K562 (cell line): ENCODE data around the gene RNH1. TPM values are rescaled to one million over a fixed set of nuclear protein-coding genes. Genes with fewer than 3 reads are reported as not detected.
A peak's percentile ranks its signal among the peaks of the same experiment; 100 is the strongest.

Experiments
- CHCHD3 ChIP-seq: fragments of 250-450 bp; sonication (Bioruptor Pico); IDR thresholded peaks from 2 replicates; pipeline ENCODE4 v2.1.2; 2022; ENCODE audit warnings: mild to moderate bottlenecking
- HDAC2 ChIP-seq: fragments of 450-650 bp; IDR thresholded peaks from 2 replicates; pipeline ENCODE4 v1.6.1; 2016; ENCODE audit warnings: mild to moderate bottlenecking
- KAT2B ChIP-seq: IDR thresholded peaks from one replicate; pipeline ENCODE4 v1.6.1; 2012; ENCODE audit warnings: low read depth, mild to moderate bottlenecking, control low read depth, inconsistent platforms, low read length, moderate library complexity
- POLR2AphosphoS2 ChIP-seq: IDR thresholded peaks from 2 replicates; pipeline ENCODE4 v1.6.1; 2012; ENCODE audit warnings: low read length, improper control_type of control experiment
- ZNF133 ChIP-seq: fragments of 250-450 bp; sonication (Bioruptor Pico); IDR thresholded peaks from 2 replicates; pipeline ENCODE4 v1.4.0; 2020; ENCODE audit warnings: mild to moderate bottlenecking
- polyA plus RNA-seq, 8 experiments: library from polyadenylated mRNA; depleted of rRNA in 4 of 8; stranded (reverse) in 5 of 8; unstranded in 3 of 8; fragments of >200 nt; fragmentation: Nextera tagmentation in 2 of 8; fragmentation: Illumina TruSeq in 1 of 8; extraction: Ambion mirVana in 2 of 8; extraction: Trizol in 1 of 8; gene quantifications; 2 replicates each; pipeline versions ENCODE4 v1.2.1 to v1.2.3, GENCODE V29; 2011 to 2014; ENCODE audit warnings: inconsistent platforms in 1 of 8, missing spikeins in 1 of 8
- total RNA-seq, 7 experiments: library from RNA; depleted of rRNA in 6 of 7; stranded (reverse); fragments of >200 nt in 6 of 7; fragmentation: Illumina TruSeq in 2 of 7; extraction: Trizol in 2 of 7; gene quantifications; 2 replicates each; pipeline versions ENCODE4 v1.2.1 to v1.2.3, GENCODE V29; 2011 to 2021; ENCODE audit warnings: low replicate concordance in 1 of 7
- TF ChIP-seq, protein P1 (sequence below), 2 experiments: fragments of 450-650 bp; formaldehyde crosslinking in 1 of 2; IDR thresholded peaks; 2 replicates each; pipeline versions ENCODE4 v1.4.0 to v1.6.1; 2014 to 2020; ENCODE audit warnings: mild to moderate bottlenecking in 2 of 2, borderline replicate concordance in 1 of 2, low read depth in 1 of 2
- TF ChIP-seq, protein P2 (sequence below): fragments of 250-450 bp; sonication (Bioruptor Pico); IDR thresholded peaks from 2 replicates; pipeline ENCODE4 v1.4.0; 2020
- TF ChIP-seq, protein P3 (sequence below), 2 experiments: fragments of 450-650 bp; IDR thresholded peaks; 2 replicates each; pipeline ENCODE4 v1.6.1; 2018; ENCODE audit warnings: mild to moderate bottlenecking in 2 of 2, low read depth in 1 of 2; ENCODE audit not compliant: partially characterized antibody in 2 of 2

Gene RNH1
- total and polyA plus RNA-seq, 9 of the 15 experiments (the other 6 are each of a cell fraction or from before 2014, with no cell fraction given): 2.5 to 160 (median 44.3) TPM

DNA sequence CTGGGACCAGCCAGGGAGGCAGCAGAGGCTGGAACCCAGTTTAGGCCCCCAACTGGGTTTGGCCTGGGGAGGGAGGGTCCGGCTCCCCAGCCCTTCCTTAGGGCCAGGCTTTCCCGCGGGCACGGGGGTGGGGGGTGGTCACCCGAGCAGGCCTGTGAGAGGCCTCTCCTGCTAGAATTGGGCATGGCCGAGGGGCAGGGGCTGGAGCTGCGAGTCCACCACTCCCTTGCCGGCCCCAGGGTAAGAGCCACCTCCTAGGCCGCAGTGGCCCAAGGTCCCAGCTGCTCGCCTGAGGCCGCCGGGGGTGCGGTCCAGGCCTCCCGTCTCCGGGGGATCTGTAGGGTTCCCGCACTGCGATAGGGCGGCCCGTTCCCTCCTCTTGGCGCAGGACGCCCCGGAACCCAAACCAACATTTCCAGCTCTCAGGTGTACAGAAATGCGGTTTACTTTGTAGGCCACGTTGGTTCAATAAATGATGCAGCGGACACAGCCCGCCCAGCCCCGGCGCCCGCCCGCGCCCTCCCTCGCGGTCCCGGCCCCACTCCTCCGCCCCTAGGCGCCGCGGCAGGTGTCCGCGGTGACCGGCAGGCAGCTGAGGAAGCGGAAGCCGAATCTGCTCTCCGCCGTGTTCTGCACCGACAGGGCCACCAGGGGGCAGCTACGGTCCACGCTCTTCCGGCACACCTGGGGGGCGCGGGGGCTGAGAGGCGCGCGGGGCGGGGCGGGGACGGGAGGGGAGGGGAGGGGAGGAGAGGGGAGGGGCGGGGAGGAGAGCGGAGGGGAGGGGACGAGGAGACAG lies 47.6 kb upstream of the RNH1 start (continued):
- TF ChIP-seq, protein P1, sequence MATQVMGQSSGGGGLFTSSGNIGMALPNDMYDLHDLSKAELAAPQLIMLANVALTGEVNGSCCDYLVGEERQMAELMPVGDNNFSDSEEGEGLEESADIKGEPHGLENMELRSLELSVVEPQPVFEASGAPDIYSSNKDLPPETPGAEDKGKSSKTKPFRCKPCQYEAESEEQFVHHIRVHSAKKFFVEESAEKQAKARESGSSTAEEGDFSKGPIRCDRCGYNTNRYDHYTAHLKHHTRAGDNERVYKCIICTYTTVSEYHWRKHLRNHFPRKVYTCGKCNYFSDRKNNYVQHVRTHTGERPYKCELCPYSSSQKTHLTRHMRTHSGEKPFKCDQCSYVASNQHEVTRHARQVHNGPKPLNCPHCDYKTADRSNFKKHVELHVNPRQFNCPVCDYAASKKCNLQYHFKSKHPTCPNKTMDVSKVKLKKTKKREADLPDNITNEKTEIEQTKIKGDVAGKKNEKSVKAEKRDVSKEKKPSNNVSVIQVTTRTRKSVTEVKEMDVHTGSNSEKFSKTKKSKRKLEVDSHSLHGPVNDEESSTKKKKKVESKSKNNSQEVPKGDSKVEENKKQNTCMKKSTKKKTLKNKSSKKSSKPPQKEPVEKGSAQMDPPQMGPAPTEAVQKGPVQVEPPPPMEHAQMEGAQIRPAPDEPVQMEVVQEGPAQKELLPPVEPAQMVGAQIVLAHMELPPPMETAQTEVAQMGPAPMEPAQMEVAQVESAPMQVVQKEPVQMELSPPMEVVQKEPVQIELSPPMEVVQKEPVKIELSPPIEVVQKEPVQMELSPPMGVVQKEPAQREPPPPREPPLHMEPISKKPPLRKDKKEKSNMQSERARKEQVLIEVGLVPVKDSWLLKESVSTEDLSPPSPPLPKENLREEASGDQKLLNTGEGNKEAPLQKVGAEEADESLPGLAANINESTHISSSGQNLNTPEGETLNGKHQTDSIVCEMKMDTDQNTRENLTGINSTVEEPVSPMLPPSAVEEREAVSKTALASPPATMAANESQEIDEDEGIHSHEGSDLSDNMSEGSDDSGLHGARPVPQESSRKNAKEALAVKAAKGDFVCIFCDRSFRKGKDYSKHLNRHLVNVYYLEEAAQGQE (IDR thresholded peaks at IDR 0.05; ENCODE audit: borderline replicate concordance): peak; percentile 23; the same call in 1 of the 2 replicates
- TF ChIP-seq, protein P1 (CRISPR knock-in tag; IDR thresholded peaks at IDR 0.05; ENCODE audit: low read depth): no peak
- TF ChIP-seq KAT2B (no peak), POLR2AphosphoS2 (0 out of 2 replicates have a peak, but pooled peaks have one; percentile 29), ZNF133 (no peak), HDAC2 (no peak), CHCHD3 (no peak)
- TF ChIP-seq, protein P2, sequence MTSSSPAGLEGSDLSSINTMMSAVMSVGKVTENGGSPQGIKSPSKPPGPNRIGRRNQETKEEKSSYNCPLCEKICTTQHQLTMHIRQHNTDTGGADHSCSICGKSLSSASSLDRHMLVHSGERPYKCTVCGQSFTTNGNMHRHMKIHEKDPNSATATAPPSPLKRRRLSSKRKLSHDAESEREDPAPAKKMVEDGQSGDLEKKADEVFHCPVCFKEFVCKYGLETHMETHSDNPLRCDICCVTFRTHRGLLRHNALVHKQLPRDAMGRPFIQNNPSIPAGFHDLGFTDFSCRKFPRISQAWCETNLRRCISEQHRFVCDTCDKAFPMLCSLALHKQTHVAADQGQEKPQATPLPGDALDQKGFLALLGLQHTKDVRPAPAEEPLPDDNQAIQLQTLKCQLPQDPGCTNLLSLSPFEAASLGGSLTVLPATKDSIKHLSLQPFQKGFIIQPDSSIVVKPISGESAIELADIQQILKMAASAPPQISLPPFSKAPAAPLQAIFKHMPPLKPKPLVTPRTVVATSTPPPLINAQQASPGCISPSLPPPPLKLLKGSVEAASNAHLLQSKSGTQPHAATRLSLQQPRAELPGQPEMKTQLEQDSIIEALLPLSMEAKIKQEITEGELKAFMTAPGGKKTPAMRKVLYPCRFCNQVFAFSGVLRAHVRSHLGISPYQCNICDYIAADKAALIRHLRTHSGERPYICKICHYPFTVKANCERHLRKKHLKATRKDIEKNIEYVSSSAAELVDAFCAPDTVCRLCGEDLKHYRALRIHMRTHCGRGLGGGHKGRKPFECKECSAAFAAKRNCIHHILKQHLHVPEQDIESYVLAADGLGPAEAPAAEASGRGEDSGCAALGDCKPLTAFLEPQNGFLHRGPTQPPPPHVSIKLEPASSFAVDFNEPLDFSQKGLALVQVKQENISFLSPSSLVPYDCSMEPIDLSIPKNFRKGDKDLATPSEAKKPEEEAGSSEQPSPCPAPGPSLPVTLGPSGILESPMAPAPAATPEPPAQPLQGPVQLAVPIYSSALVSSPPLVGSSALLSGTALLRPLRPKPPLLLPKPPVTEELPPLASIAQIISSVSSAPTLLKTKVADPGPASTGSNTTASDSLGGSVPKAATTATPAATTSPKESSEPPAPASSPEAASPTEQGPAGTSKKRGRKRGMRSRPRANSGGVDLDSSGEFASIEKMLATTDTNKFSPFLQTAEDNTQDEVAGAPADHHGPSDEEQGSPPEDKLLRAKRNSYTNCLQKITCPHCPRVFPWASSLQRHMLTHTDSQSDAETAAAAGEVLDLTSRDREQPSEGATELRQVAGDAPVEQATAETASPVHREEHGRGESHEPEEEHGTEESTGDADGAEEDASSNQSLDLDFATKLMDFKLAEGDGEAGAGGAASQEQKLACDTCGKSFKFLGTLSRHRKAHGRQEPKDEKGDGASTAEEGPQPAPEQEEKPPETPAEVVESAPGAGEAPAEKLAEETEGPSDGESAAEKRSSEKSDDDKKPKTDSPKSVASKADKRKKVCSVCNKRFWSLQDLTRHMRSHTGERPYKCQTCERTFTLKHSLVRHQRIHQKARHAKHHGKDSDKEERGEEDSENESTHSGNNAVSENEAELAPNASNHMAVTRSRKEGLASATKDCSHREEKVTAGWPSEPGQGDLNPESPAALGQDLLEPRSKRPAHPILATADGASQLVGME (CRISPR knock-in tag): no peak
- TF ChIP-seq, protein P3, sequence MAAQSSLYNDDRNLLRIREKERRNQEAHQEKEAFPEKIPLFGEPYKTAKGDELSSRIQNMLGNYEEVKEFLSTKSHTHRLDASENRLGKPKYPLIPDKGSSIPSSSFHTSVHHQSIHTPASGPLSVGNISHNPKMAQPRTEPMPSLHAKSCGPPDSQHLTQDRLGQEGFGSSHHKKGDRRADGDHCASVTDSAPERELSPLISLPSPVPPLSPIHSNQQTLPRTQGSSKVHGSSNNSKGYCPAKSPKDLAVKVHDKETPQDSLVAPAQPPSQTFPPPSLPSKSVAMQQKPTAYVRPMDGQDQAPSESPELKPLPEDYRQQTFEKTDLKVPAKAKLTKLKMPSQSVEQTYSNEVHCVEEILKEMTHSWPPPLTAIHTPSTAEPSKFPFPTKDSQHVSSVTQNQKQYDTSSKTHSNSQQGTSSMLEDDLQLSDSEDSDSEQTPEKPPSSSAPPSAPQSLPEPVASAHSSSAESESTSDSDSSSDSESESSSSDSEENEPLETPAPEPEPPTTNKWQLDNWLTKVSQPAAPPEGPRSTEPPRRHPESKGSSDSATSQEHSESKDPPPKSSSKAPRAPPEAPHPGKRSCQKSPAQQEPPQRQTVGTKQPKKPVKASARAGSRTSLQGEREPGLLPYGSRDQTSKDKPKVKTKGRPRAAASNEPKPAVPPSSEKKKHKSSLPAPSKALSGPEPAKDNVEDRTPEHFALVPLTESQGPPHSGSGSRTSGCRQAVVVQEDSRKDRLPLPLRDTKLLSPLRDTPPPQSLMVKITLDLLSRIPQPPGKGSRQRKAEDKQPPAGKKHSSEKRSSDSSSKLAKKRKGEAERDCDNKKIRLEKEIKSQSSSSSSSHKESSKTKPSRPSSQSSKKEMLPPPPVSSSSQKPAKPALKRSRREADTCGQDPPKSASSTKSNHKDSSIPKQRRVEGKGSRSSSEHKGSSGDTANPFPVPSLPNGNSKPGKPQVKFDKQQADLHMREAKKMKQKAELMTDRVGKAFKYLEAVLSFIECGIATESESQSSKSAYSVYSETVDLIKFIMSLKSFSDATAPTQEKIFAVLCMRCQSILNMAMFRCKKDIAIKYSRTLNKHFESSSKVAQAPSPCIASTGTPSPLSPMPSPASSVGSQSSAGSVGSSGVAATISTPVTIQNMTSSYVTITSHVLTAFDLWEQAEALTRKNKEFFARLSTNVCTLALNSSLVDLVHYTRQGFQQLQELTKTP (IDR thresholded peaks at IDR 0.05; ENCODE audit: low read depth in 1 of 2, partially characterized antibody in 2 of 2): no peak
